A673 (cell line): ENCODE data around the gene KCNMA1. TPM values are rescaled to one million over a fixed set of nuclear protein-coding genes. Genes with fewer than 3 reads are reported as not detected.

ENCODE experiments used
- BruUV-seq: library from RNA; stranded (reverse); fragments of 400-500 nt; replicated peaks from 2 replicates; lab custom pipeline; 2021; lab: Mats Ljungman, UMichigan
- CTCF ChIA-PET: fragments of 300-600 bp; sonication (Branson Sonifier 250); formaldehyde crosslinking; loops from one replicate; lab custom pipeline; 2022; ENCODE audit warnings: antibody characterized with exemption; lab: Charles Lee
- POLR2A ChIA-PET: fragments of 300-600 bp; sonication (Branson Sonifier 250); formaldehyde crosslinking; loops from one replicate; lab custom pipeline; 2022; ENCODE audit warnings: antibody characterized with exemption; ENCODE audit not compliant: low non-redundant PET; lab: Charles Lee
- DNase-seq: peaks from one replicate; pipeline ENCODE4 v3.0.0-alpha.2; 2015; ENCODE audit warnings: low spot score
- H3K27ac ChIP-seq: fragments of 200-600 bp; sonication (generic); 2 replicates; pipeline ENCODE4 v1.5.1; 2016; ENCODE audit warnings: mixed run types, low read depth, mild to moderate bottlenecking, mixed read lengths, antibody characterized with exemption, low read length; ENCODE audit not compliant: poor library complexity, severe bottlenecking
- H3K27me3 ChIP-seq: fragments of 200-600 bp; sonication (generic); replicated peaks from 2 replicates; pipeline ENCODE4 v1.6.1; 2017; ENCODE audit warnings: mixed run types, low read depth, mild to moderate bottlenecking, mixed read lengths, antibody characterized with exemption, low read length; ENCODE audit not compliant: insufficient read depth, poor library complexity
- H3K36me3 ChIP-seq: fragments of 200-600 bp; sonication (generic); 2 replicates; pipeline ENCODE4 v1.6.1; 2016; ENCODE audit warnings: mixed run types, mild to moderate bottlenecking, mixed read lengths, antibody characterized with exemption, low read length; ENCODE audit not compliant: insufficient read depth, poor library complexity, severe bottlenecking
- H3K4me1 ChIP-seq: fragments of 200-600 bp; sonication (generic); 2 replicates; pipeline ENCODE4 v1.6.1; 2017; ENCODE audit warnings: mixed run types, mild to moderate bottlenecking, mixed read lengths, antibody characterized with exemption, low read length; ENCODE audit not compliant: insufficient read depth, poor library complexity, severe bottlenecking
- H3K4me3 ChIP-seq: fragments of 200-600 bp; sonication (generic); 2 replicates; pipeline ENCODE4 v1.5.1; 2016; ENCODE audit warnings: low read depth, mixed run types, mild to moderate bottlenecking, mixed read lengths, low read length; ENCODE audit not compliant: poor library complexity, severe bottlenecking
- H3K9me3 ChIP-seq: fragments of 200-600 bp; sonication (generic); 2 replicates; pipeline ENCODE4 v1.6.1; 2016; ENCODE audit warnings: mixed run types, low read depth, mild to moderate bottlenecking, mixed read lengths, antibody characterized with exemption, low read length; ENCODE audit not compliant: poor library complexity, severe bottlenecking
- CTCF ChIP-seq: fragments of 300-800, 200-600 bp; sonication (generic); conservative IDR thresholded peaks from 2 replicates; pipeline ENCODE4 v1.5.1; 2017; ENCODE audit warnings: low read depth, mild to moderate bottlenecking, antibody characterized with exemption, low read length, moderate library complexity, mixed read lengths
- EZH2 ChIP-seq: fragments of 200-600 bp; sonication (generic); IDR thresholded peaks from 2 replicates; pipeline ENCODE4 v1.6.1; 2017; ENCODE audit warnings: borderline replicate concordance, low read depth, mild to moderate bottlenecking, mixed read lengths, antibody characterized with exemption, low read length; ENCODE audit not compliant: poor library complexity, severe bottlenecking
- intact Hi-C: fragments of 100-400 bp; cut with micrococcal nuclease; formaldehyde crosslinking; loops from one replicate; pipeline ENCODE4 v1.10.0; 2022; ENCODE audit not compliant: unreplicated experiment
- total RNA-seq: library from RNA; stranded (reverse); gene quantifications from 2 replicates; pipeline ENCODE4 v1.2.3, GENCODE V29; 2021

Gene KCNMA1
- total RNA-seq, 1 experiment from 2014 or later, result 0.84 TPM

DNA sequence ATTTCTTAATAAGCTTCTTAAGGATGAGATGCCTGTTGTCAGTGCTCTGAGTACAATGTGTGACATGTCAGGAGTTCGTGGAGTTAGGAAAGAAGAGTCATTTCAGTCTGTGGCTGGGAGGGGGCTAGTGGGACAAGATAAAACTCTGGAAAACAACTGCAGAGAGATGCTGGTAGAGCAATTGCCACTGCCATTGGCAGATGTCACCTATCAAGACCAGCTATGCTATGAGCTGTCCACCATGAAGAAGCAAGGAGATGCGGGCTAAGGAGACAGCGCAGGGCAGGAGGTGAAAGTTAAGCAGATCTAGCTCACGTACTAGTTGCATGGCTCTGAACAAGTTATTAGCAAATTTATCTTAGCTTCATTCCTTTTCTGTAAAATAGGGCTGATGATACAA lies 756.7 kb downstream of the KCNMA1 start:
- no peak overlapping the region for H3K27ac ChIP-seq
- CTCF ChIA-PET, result no interaction called here
- H3K27me3 ChIP-seq, result no peaks in the 10 kb centered on the region
- intact Hi-C loops, result no loop called here
- no peak for DNase-seq
- no peaks in the 10 kb centered on the region for H3K9me3 ChIP-seq
- TF ChIP-seq EZH2, result no peak
- TF ChIP-seq CTCF, result no peak
- H3K36me3 ChIP-seq, result no peaks in the 10 kb centered on the region
- POLR2A ChIA-PET, result no interaction called here
- H3K4me3 ChIP-seq, result no peak overlapping the region
- H3K4me1 ChIP-seq, result no peaks in the 10 kb centered on the region
- BruUV-seq, result no TSS peak

- Histone ChIP-seq H3K9me3 (no peaks in the 10 kb centered on the region), H3K27ac (no peak overlapping the region), H3K4me1 (no peaks in the 10 kb centered on the region), H3K27me3 (no peaks in the 10 kb centered on the region), H3K4me3 (no peak overlapping the region), H3K36me3 (no peaks in the 10 kb centered on the region)
- intact Hi-C loops, result no loop called here
- ChIA-PET CTCF (no interaction called here), POLR2A (no interaction called here)
- no peak for DNase-seq
- no peak for TF ChIP-seq EZH2
- BruUV-seq, result no TSS peak
Measured at GRCh38 chr10:76879116-76879913, 758.3 kb downstream of the KCNMA1 start.

- Histone ChIP-seq H3K4me1 (no peaks in the 10 kb centered on the region), H3K27me3 (no peaks in the 10 kb centered on the region), H3K27ac (no peak overlapping the region), H3K9me3 (no peaks in the 10 kb centered on the region), H3K4me3 (no peak overlapping the region), H3K36me3 (no peaks in the 10 kb centered on the region)
- CTCF ChIA-PET, result no interaction called here
- POLR2A ChIA-PET, result no interaction called here
- no peak for DNase-seq
- BruUV-seq, result no TSS peak
- TF ChIP-seq CTCF (no peak), EZH2 (no peak)
- intact Hi-C loops, result no loop called here
Measured at GRCh38 chr10:76878514-76878913, 759.1 kb downstream of the KCNMA1 start.
